COLO829 (cell line): ENCODE results near the gene CBR4.
"Not testable (repeated sequence)": the region's sequence is repeated elsewhere in the genome, so short reads cannot be mapped to it uniquely, and the experiment has no call there.

Source experiments
- DNase-seq: peaks from one replicate; pipeline ENCODE4 v3.0.0; 2012; ENCODE audit warnings: low spot score

The CBR4 gene

GRCh38 chr4:169010125-169011023 is at the start of gene CBR4:
Gene CBR4, minus strand, starts transcription at chr4:169010255. Its CDS starts 166 bp downstream, at chr4:169010089.
- DNase-seq, result peak; percentile 91

GRCh38 chr4:169059306-169060211 is 49.5 kb upstream of the CBR4 start:
- DNase-seq, result no peak

GRCh38 chr4:169058312-169058711 is 48.3 kb upstream of the CBR4 start:
- DNase-seq, result no peak

GRCh38 chr4:169054879-169055278 is 44.8 kb upstream of the CBR4 start:
- DNase-seq, result no peak

- DNase-seq, result no peak
Measured at GRCh38 chr4:169052594-169052945, 42.5 kb upstream of the CBR4 start.

- no peak for DNase-seq
Measured at GRCh38 chr4:169051761-169052593, 41.9 kb upstream of the CBR4 start.

- no peak for DNase-seq
Measured at GRCh38 chr4:169050881-169051760, 41.1 kb upstream of the CBR4 start.

- DNase-seq, result no peak
Measured at GRCh38 chr4:169050284-169050683, 40.2 kb upstream of the CBR4 start.

- DNase-seq, result no peak
Measured at GRCh38 chr4:169048868-169049414, 38.9 kb upstream of the CBR4 start.

- no peak for DNase-seq
Measured at GRCh38 chr4:169047956-169048355, 37.9 kb upstream of the CBR4 start.

GRCh38 chr4:169045862-169046584 is 36.0 kb upstream of the CBR4 start:
- no peak for DNase-seq

- no peak for DNase-seq
Measured at GRCh38 chr4:169044714-169045447, 34.8 kb upstream of the CBR4 start.

- no peak for DNase-seq
Measured at GRCh38 chr4:169042608-169043007, 32.6 kb upstream of the CBR4 start.

GRCh38 chr4:169040559-169041261 is 30.7 kb upstream of the CBR4 start:
- DNase-seq, result no peak

GRCh38 chr4:169039251-169039954 is 29.3 kb upstream of the CBR4 start:
- DNase-seq, result peak; percentile 96

- DNase-seq, result no peak
Measured at GRCh38 chr4:169037506-169037905, 27.5 kb upstream of the CBR4 start.

- not testable (repeated sequence) for DNase-seq
Measured at GRCh38 chr4:169035871-169036620, 26.0 kb upstream of the CBR4 start.
